CD4-positive, alpha-beta T cell treated with Interleukin-6 for 4 hours (primary cell): Measurements from ENCODE around the gene MIA.
"Not testable (repeated sequence)": the region's sequence is repeated elsewhere in the genome, so short reads cannot be mapped to it uniquely, and the experiment has no call there.

ENCODE experiments used
- DNase-seq: peaks from one replicate; pipeline ENCODE4 v3.0.0-alpha.2; 2020; ENCODE audit warnings: mixed read lengths

The MIA gene

DNA sequence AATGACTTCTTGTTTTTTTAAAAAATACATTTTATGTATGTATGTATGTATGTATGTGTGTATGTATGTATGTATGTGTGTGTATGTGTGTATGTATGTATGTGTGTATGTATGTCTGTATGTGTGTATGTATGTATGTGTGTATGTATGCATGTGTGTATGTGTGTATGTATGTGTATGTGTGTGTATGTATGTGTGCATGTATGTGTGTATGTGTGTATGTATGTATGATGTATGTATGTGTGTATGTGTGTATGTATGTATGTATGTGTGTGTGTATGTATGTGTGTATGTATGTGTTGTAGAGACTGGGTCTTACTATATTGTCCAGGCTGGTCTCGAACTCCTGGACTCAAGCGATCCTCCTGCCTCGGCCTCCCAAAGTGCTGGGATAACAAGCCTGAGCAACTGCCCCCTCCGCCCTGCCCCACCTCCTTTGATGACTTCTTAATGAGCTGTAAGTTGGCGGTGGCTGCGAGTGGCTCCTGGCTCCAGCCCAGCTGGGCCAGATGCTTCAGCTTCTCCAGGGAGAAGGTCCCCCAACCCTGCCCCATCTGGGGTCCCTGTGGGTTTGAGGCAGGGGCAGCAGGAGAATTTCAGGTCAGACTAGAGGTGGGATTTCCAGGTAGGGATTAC lies 50.3 kb downstream of the MIA start:
- not testable (repeated sequence) for DNase-seq

- DNase-seq, result not testable (repeated sequence)
Observed at GRCh38 chr19:40826312-40826698, 51.0 kb downstream of the MIA start.

- DNase-seq, result peak; percentile 71
Observed at GRCh38 chr19:40826699-40827385, 51.5 kb downstream of the MIA start.
